ENCODE results near the gene MAOB.

MAOB gene

GRCh38 chrX:43868791-43869190 is 13.5 kb downstream of the MAOB start:
- H3K36me3 ChIP-seq (ENCODE audit: insufficient read depth, low read length): no peaks in the 10 kb centered on the region
- TF ChIP-seq EZH2 (IDR thresholded peaks at IDR 0.05) (no peak), POLR2AphosphoS5 (IDR thresholded peaks at IDR 0.05; ENCODE audit: borderline replicate concordance, low read depth, low read length) (no peak), FOXP2 (optimal IDR thresholded peaks at IDR 0.05; ENCODE audit: control extremely low read depth, extremely low read length, insufficient read depth) (no peak)
- DNase-seq (ENCODE audit: low read depth, low spot score): no peak
- H3K4me3 ChIP-seq: no peak overlapping the region
- H3K9ac ChIP-seq (ENCODE audit: insufficient read length): no peak overlapping the region
- no peaks in the 10 kb centered on the region for H3K9me3 ChIP-seq (ENCODE audit: low read depth, low read length)
- H3K27ac ChIP-seq: no peak overlapping the region

- no peak for DNase-seq (ENCODE audit: low read depth, low spot score)
- Histone ChIP-seq H3K9ac (ENCODE audit: insufficient read length) (no peak overlapping the region), H3K27ac (no peak overlapping the region), H3K36me3 (ENCODE audit: insufficient read depth, low read length) (no peaks in the 10 kb centered on the region), H3K9me3 (ENCODE audit: low read depth, low read length) (no peaks in the 10 kb centered on the region), H3K4me3 (no peak overlapping the region)
- no peak for TF ChIP-seq FOXP2 (optimal IDR thresholded peaks at IDR 0.05; ENCODE audit: control extremely low read depth, extremely low read length, insufficient read depth)
- TF ChIP-seq POLR2AphosphoS5 (IDR thresholded peaks at IDR 0.05; ENCODE audit: borderline replicate concordance, low read depth, low read length): no peak
Observed at GRCh38 chrX:43866423-43866822, 15.8 kb downstream of the MAOB start.

GRCh38 chrX:43865791-43866190 is 16.5 kb downstream of the MAOB start:
- no peaks in the 10 kb centered on the region for H3K36me3 ChIP-seq (ENCODE audit: insufficient read depth, low read length)
- H3K9me3 ChIP-seq (ENCODE audit: low read depth, low read length): no peaks in the 10 kb centered on the region
- no peak overlapping the region for H3K27ac ChIP-seq
- no peak overlapping the region for H3K9ac ChIP-seq (ENCODE audit: insufficient read length)
- no peak for DNase-seq (ENCODE audit: low read depth, low spot score)
- TF ChIP-seq POLR2AphosphoS5 (IDR thresholded peaks at IDR 0.05; ENCODE audit: borderline replicate concordance, low read depth, low read length): no peak
- TF ChIP-seq EZH2 (IDR thresholded peaks at IDR 0.05): no peak
- no peak for TF ChIP-seq FOXP2 (optimal IDR thresholded peaks at IDR 0.05; ENCODE audit: control extremely low read depth, extremely low read length, insufficient read depth)
- H3K4me3 ChIP-seq: no peak overlapping the region

- H3K4me3 ChIP-seq: no peak overlapping the region
- no peaks in the 10 kb centered on the region for H3K36me3 ChIP-seq (ENCODE audit: insufficient read depth, low read length)
- no peaks in the 10 kb centered on the region for H3K9me3 ChIP-seq (ENCODE audit: low read depth, low read length)
- DNase-seq (ENCODE audit: low read depth, low spot score): no peak
- no peak for TF ChIP-seq EZH2 (IDR thresholded peaks at IDR 0.05)
- no peak for TF ChIP-seq FOXP2 (optimal IDR thresholded peaks at IDR 0.05; ENCODE audit: control extremely low read depth, extremely low read length, insufficient read depth)
- no peak for TF ChIP-seq POLR2AphosphoS5 (IDR thresholded peaks at IDR 0.05; ENCODE audit: borderline replicate concordance, low read depth, low read length)
- no peak overlapping the region for H3K9ac ChIP-seq (ENCODE audit: insufficient read length)
- H3K27ac ChIP-seq: no peak overlapping the region
Observed at GRCh38 chrX:43862434-43862833, 19.8 kb downstream of the MAOB start.

- no peak for DNase-seq (ENCODE audit: low read depth, low spot score)
- H3K9me3 ChIP-seq (ENCODE audit: low read depth, low read length): no peaks in the 10 kb centered on the region
- H3K36me3 ChIP-seq (ENCODE audit: insufficient read depth, low read length): no peaks in the 10 kb centered on the region
- TF ChIP-seq EZH2 (IDR thresholded peaks at IDR 0.05): no peak
- TF ChIP-seq FOXP2 (optimal IDR thresholded peaks at IDR 0.05; ENCODE audit: control extremely low read depth, extremely low read length, insufficient read depth): no peak
- TF ChIP-seq POLR2AphosphoS5 (IDR thresholded peaks at IDR 0.05; ENCODE audit: borderline replicate concordance, low read depth, low read length): no peak
- H3K9ac ChIP-seq (ENCODE audit: insufficient read length): no peak overlapping the region
- H3K27ac ChIP-seq: no peak overlapping the region
- H3K4me3 ChIP-seq: no peak overlapping the region
Observed at GRCh38 chrX:43861750-43862149, 20.5 kb downstream of the MAOB start.

- H3K36me3 ChIP-seq (ENCODE audit: insufficient read depth, low read length): no peaks in the 10 kb centered on the region
- H3K9me3 ChIP-seq (ENCODE audit: low read depth, low read length): no peaks in the 10 kb centered on the region
- no peak overlapping the region for H3K9ac ChIP-seq (ENCODE audit: insufficient read length)
- no peak for DNase-seq (ENCODE audit: low read depth, low spot score)
- TF ChIP-seq EZH2 (IDR thresholded peaks at IDR 0.05) (no peak), POLR2AphosphoS5 (IDR thresholded peaks at IDR 0.05; ENCODE audit: borderline replicate concordance, low read depth, low read length) (no peak), FOXP2 (optimal IDR thresholded peaks at IDR 0.05; ENCODE audit: control extremely low read depth, extremely low read length, insufficient read depth) (no peak)
- no peak overlapping the region for H3K4me3 ChIP-seq
- H3K27ac ChIP-seq: no peak overlapping the region
Observed at GRCh38 chrX:43860646-43861370, 21.4 kb downstream of the MAOB start.

GRCh38 chrX:43853225-43853828 is 28.9 kb downstream of the MAOB start:
- DNase-seq (ENCODE audit: low read depth, low spot score): no peak
- H3K9ac ChIP-seq (ENCODE audit: insufficient read length): no peak overlapping the region
- H3K9me3 ChIP-seq (ENCODE audit: low read depth, low read length): no peaks in the 10 kb centered on the region
- H3K36me3 ChIP-seq (ENCODE audit: insufficient read depth, low read length): no peaks in the 10 kb centered on the region
- no peak for TF ChIP-seq POLR2AphosphoS5 (IDR thresholded peaks at IDR 0.05; ENCODE audit: borderline replicate concordance, low read depth, low read length)
- TF ChIP-seq FOXP2 (optimal IDR thresholded peaks at IDR 0.05; ENCODE audit: control extremely low read depth, extremely low read length, insufficient read depth): no peak
- TF ChIP-seq EZH2 (IDR thresholded peaks at IDR 0.05): no peak
- no peak overlapping the region for H3K27ac ChIP-seq
- no peak overlapping the region for H3K4me3 ChIP-seq

GRCh38 chrX:43850629-43851028 is 31.6 kb downstream of the MAOB start:
- Histone ChIP-seq H3K4me3 (no peak overlapping the region), H3K9me3 (ENCODE audit: low read depth, low read length) (no peaks in the 10 kb centered on the region), H3K9ac (ENCODE audit: insufficient read length) (no peak overlapping the region), H3K36me3 (ENCODE audit: insufficient read depth, low read length) (no peaks in the 10 kb centered on the region), H3K27ac (no peak overlapping the region)
- no peak for DNase-seq (ENCODE audit: low read depth, low spot score)
- TF ChIP-seq EZH2 (IDR thresholded peaks at IDR 0.05): no peak
- no peak for TF ChIP-seq FOXP2 (optimal IDR thresholded peaks at IDR 0.05; ENCODE audit: control extremely low read depth, extremely low read length, insufficient read depth)
- TF ChIP-seq POLR2AphosphoS5 (IDR thresholded peaks at IDR 0.05; ENCODE audit: borderline replicate concordance, low read depth, low read length): no peak
